Osteoblast (primary cell): Measurements from ENCODE around the gene TMEM221. TPM values are rescaled to one million over a fixed set of nuclear protein-coding genes. Genes with fewer than 3 reads are reported as not detected.

ENCODE experiments used
- DNase-seq: peaks from one replicate; pipeline ENCODE4 v3.0.0; 2011; ENCODE audit warnings: low spot score, mixed read lengths; ENCODE audit not compliant: insufficient read length; ENCODE audit errors: missing footprints
- H2AFZ ChIP-seq: 2 replicates; pipeline ENCODE4 v1.6.0; 2011; ENCODE audit warnings: mild to moderate bottlenecking, low read length
- H3K27ac ChIP-seq: 2 replicates; pipeline ENCODE4 v1.5.1; 2011; ENCODE audit warnings: mild to moderate bottlenecking, low read depth, low read length, moderate library complexity
- H3K27me3 ChIP-seq: 2 replicates; pipeline ENCODE4 v1.6.0; 2012; ENCODE audit warnings: mild to moderate bottlenecking, control low read depth, inconsistent platforms, low read length, moderate library complexity; ENCODE audit not compliant: insufficient read depth
- H3K36me3 ChIP-seq: 2 replicates; pipeline ENCODE4 v1.5.1; 2011; ENCODE audit warnings: mild to moderate bottlenecking, low read length, control low read depth, moderate library complexity; ENCODE audit not compliant: insufficient read depth
- H3K4me1 ChIP-seq: 2 replicates; pipeline ENCODE4 v1.5.1; 2011; ENCODE audit warnings: mild to moderate bottlenecking, low read length, control low read depth, moderate library complexity; ENCODE audit not compliant: insufficient read depth
- H3K4me2 ChIP-seq: 2 replicates; pipeline ENCODE4 v1.6.0; 2011; ENCODE audit warnings: mild to moderate bottlenecking, low read length; ENCODE audit not compliant: insufficient read depth
- H3K4me3 ChIP-seq: fragments of 200-600 bp; sonication (generic); 3 replicates; pipeline ENCODE4 v1.5.1; 2012; ENCODE audit warnings: mild to moderate bottlenecking, low read length, inconsistent platforms; ENCODE audit not compliant: insufficient read depth
- H3K79me2 ChIP-seq: 2 replicates; pipeline ENCODE4 v1.6.0; 2012; ENCODE audit warnings: mild to moderate bottlenecking, low read length, control low read depth, inconsistent platforms; ENCODE audit not compliant: insufficient read depth
- H3K9me3 ChIP-seq: 2 replicates; pipeline ENCODE4 v1.5.1; 2011; ENCODE audit warnings: low read depth, low read length, control low read depth
- H4K20me1 ChIP-seq: 2 replicates; pipeline ENCODE4 v1.6.0; 2012; ENCODE audit warnings: mild to moderate bottlenecking, low read length, control low read depth; ENCODE audit not compliant: insufficient read depth
- total RNA-seq: library from RNA; depleted of rRNA; stranded (reverse); fragments of >200 nt; gene quantifications from 2 replicates; pipeline ENCODE4 v1.2.3, GENCODE V29; 2012
- TF ChIP-seq, protein P1 (sequence below): IDR thresholded peaks from 2 replicates; pipeline ENCODE4 v1.5.1; 2011; ENCODE audit warnings: mild to moderate bottlenecking, low read depth, low read length, moderate library complexity; ENCODE audit errors: extremely low read depth

The TMEM221 gene
- total RNA-seq, 1 donor = not detected

GRCh38 chr19:17471410-17472125 lies 23.1 kb upstream of the TMEM221 start:
- peaks cover 15% of the 10 kb centered on the region for H4K20me1 ChIP-seq
- no peaks in the 10 kb centered on the region for H3K27me3 ChIP-seq
- DNase-seq = peak; percentile 19
- peak overlapping the region; percentile 86 for H3K4me3 ChIP-seq
- peak overlapping the region; percentile 93 for H3K4me2 ChIP-seq
- H3K36me3 ChIP-seq = no peaks in the 10 kb centered on the region
- no peak overlapping the region for H2AFZ ChIP-seq
- peaks cover 39% of the 10 kb centered on the region for H3K4me1 ChIP-seq
- H3K9me3 ChIP-seq = no peaks in the 10 kb centered on the region
- TF ChIP-seq, protein P1, sequence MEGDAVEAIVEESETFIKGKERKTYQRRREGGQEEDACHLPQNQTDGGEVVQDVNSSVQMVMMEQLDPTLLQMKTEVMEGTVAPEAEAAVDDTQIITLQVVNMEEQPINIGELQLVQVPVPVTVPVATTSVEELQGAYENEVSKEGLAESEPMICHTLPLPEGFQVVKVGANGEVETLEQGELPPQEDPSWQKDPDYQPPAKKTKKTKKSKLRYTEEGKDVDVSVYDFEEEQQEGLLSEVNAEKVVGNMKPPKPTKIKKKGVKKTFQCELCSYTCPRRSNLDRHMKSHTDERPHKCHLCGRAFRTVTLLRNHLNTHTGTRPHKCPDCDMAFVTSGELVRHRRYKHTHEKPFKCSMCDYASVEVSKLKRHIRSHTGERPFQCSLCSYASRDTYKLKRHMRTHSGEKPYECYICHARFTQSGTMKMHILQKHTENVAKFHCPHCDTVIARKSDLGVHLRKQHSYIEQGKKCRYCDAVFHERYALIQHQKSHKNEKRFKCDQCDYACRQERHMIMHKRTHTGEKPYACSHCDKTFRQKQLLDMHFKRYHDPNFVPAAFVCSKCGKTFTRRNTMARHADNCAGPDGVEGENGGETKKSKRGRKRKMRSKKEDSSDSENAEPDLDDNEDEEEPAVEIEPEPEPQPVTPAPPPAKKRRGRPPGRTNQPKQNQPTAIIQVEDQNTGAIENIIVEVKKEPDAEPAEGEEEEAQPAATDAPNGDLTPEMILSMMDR = no peak
- H3K27ac ChIP-seq = peak overlapping the region; percentile 37
- peaks cover 53% of the 10 kb centered on the region for H3K79me2 ChIP-seq

DNA sequence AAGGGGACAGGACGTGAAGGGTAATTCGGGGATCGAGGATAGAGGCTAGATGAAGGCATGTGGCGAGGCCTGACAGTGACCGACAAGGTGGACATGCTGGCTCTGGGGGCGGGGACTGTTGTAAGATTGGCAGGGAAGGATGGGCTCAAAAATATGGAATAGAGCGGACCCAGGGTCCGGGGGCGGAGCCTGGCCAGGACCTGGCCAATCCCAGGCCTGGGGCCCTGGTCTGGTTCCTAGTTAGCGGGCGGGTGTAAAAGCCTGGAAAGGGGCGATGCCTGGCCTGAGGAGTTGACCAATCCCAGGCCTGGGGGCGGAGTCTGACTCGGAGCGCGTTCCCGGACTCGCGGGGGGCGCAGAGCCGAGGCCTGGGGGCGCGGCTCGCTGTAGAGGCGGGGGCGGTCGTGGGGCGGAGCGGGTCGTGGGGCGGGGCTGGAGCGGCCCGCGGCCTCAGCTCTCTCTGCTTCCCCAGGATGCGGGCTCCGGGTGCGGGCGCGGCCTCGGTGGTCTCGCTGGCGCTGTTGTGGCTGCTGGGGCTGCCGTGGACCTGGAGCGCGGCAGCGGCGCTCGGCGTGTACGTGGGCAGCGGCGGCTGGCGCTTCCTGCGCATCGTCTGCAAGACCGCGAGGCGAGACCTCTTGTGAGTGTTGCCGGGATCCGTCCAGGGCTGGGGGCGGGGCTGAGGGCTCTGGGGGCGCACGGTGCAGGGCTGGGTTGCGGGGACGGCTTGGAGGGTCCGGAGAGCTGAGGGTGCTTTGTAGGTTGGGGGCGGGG lies 21.8 kb upstream of the TMEM221 start, which contains the start of gene SLC27A1:
Gene SLC27A1 (plus strand): TSS at position 457 of the 774 bp plus-strand sequence. CDS start 17 bp downstream, at position 474.
- peak within 1 kb of the TSS; percentile 72 for H3K27ac ChIP-seq

DNA sequence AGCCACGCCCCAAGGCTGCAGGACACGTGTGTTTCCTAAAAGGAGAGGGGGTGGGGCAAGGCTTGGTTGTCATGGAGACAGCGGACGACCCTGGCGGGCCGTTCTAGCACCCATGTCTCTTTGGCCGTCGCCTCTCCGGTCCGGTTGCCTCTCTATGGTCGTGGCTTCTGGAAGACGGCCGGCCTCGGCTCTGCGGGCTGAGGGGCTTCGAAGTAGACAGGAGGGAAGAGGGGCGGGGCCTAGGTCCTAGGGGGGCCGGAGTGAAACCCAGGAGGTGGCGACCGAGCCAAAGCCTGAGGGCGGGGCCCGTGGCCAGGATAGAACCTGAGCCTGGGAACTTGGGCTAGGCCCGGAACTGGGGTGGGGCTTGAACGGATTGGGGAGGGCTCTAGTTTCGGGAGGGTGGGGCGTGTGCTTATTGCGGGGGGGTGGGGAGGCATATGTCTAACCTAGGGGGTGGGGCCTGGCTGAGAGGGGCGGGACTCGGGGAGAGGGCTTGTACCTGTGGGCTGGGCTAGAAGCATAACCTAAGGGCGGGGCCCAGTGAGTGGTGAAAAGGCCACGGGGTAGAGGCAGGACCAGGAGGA lies 21.1 kb upstream of the TMEM221 start:
- DNase-seq = peak; percentile 95
- peaks cover 37% of the 10 kb centered on the region for H3K79me2 ChIP-seq
- peaks cover 28% of the 10 kb centered on the region for H3K4me1 ChIP-seq
- peak overlapping the region; percentile 96 for H2AFZ ChIP-seq
- H3K9me3 ChIP-seq = no peaks in the 10 kb centered on the region
- H3K27ac ChIP-seq = peak overlapping the region; percentile 72
- no peaks in the 10 kb centered on the region for H3K27me3 ChIP-seq
- H3K4me2 ChIP-seq = peak overlapping the region; percentile 92
- TF ChIP-seq, protein P1 = no peak
- H3K4me3 ChIP-seq = peak overlapping the region; percentile 86
- no peaks in the 10 kb centered on the region for H3K36me3 ChIP-seq
- H4K20me1 ChIP-seq = peaks cover 15% of the 10 kb centered on the region

More for the DNA sequence above, 21.8 kb upstream of the TMEM221 start, which contains the start of gene SLC27A1:
- Histone ChIP-seq H4K20me1 (peaks cover 15% of the 10 kb centered on the region), H3K79me2 (peaks cover 42% of the 10 kb centered on the region), H3K27me3 (no peaks in the 10 kb centered on the region), H3K4me2 (peak within 1 kb of the TSS; percentile 93), H3K36me3 (no peaks in the 10 kb centered on the region), H3K9me3 (no peaks in the 10 kb centered on the region), H3K4me1 (peaks cover 30% of the 10 kb centered on the region), H3K4me3 (peak within 1 kb of the TSS; percentile 86), H2AFZ (peak within 1 kb of the TSS; percentile 96)
- TF ChIP-seq, protein P1 = no peak
- DNase-seq = peak; percentile 98
